IPS-15b (cell line): ENCODE measurements around the gene HOMER2.

Source experiments
- H3K27me3 ChIP-seq: one replicate; pipeline ENCODE4 v1.6.1; 2013; ENCODE audit warnings: low read length; ENCODE audit not compliant: control insufficient read depth, insufficient read depth
- H3K36me3 ChIP-seq: one replicate; pipeline ENCODE4 v1.6.1; 2013; ENCODE audit warnings: low read length; ENCODE audit not compliant: control insufficient read depth, insufficient read depth
- H3K4me1 ChIP-seq: one replicate; pipeline ENCODE4 v1.6.1; 2013; ENCODE audit warnings: mild to moderate bottlenecking, low read length; ENCODE audit not compliant: control insufficient read depth, insufficient read depth
- H3K4me3 ChIP-seq: one replicate; pipeline ENCODE4 v1.5.1; 2013; ENCODE audit warnings: low read depth, low read length
- H3K9ac ChIP-seq: one replicate; pipeline ENCODE4 v1.6.1; 2013; ENCODE audit warnings: low read depth, mild to moderate bottlenecking, low read length
- H3K9me3 ChIP-seq: one replicate; pipeline ENCODE4 v1.6.1; 2013; ENCODE audit warnings: mild to moderate bottlenecking, low read length; ENCODE audit not compliant: control insufficient read depth, insufficient read depth

Gene HOMER2

DNA sequence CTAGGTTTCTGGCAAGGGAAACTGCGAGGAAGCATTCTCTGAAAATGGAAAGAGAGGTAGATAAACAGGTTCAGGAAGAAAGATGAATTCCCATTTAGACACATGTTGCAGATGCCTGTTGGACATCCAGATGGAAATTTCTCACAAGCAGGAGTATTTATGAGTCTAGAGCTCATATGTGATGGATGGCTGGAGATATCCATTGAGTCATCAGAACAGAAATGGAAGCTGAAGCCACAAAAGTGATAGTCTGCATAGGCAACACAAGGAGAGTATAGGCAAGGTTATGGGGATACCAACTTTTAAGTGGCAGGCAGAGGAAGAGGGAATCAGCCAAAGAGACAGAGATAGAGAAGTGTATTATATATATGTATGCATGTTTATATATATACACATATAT, 27.2 kb upstream of the HOMER2 start:
- H3K9me3 ChIP-seq: no peaks in the 10 kb centered on the region
- no peaks in the 10 kb centered on the region for H3K27me3 ChIP-seq
- no peaks in the 10 kb centered on the region for H3K4me1 ChIP-seq
- no peak overlapping the region for H3K4me3 ChIP-seq
- H3K36me3 ChIP-seq: no peaks in the 10 kb centered on the region
- H3K9ac ChIP-seq: no peak overlapping the region

DNA sequence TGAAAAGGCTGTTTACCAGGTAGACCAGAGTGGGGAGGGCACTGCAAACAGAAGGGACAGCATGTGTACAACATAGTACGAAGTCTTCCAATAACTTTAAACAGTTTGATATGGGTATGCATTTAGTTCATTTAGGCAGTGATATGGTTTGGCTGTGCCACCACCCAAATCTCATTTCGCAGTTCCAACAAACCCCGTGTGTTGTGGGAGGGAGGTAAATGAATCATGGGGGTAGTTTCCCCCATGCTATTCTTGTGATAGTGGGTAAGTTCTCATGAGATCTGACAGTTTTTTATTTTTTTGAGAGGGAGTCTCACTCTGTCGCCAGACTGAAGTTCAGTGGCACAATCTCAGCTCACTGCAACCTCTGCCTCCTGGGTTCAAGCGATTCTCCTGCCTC, 25.9 kb upstream of the HOMER2 start:
- Histone ChIP-seq H3K4me3 (no peak overlapping the region), H3K9me3 (no peaks in the 10 kb centered on the region), H3K9ac (no peak overlapping the region), H3K36me3 (no peaks in the 10 kb centered on the region), H3K4me1 (no peaks in the 10 kb centered on the region), H3K27me3 (no peaks in the 10 kb centered on the region)

DNA sequence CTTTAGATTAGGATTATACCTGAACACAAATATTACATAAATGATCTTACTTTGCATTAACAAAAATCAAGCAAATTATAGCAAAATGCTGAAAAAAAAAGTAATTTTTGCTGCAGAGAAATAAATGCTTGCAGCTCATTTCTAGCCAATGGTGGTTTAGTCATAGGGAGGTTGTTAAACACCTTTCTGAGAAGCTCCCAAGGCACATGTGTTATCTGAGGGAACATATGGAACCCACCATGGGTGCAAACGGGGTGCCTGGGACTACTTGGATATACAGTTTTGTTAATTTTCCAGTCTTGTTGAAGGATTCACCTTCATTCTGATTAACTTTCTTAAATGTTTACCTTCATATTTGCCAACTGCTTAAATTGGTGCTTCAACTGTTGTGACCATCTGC, 24.6 kb upstream of the HOMER2 start:
- Histone ChIP-seq H3K4me1 (no peaks in the 10 kb centered on the region), H3K4me3 (no peak overlapping the region), H3K36me3 (no peaks in the 10 kb centered on the region), H3K9ac (no peak overlapping the region), H3K27me3 (no peaks in the 10 kb centered on the region), H3K9me3 (no peaks in the 10 kb centered on the region)

DNA sequence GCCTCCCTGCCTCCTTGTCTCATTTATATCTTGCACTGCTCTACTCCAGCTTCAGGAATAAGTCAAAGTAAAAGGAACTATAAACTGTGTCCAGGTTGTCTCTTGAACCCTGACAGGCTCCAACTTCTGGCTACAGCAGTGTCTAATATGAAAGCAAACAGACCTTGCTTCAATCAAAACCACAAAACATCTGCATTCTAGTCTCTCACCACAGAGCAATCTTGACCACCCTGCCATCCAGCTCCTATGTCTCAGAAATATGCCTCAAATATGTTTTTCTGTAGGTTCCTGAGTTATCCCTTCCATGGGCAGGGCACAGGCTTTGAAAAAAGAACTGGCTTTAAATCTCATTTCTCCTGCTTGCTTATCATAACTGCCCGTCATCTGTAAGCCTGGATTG, 20.5 kb upstream of the HOMER2 start:
- no peaks in the 10 kb centered on the region for H3K36me3 ChIP-seq
- no peaks in the 10 kb centered on the region for H3K4me1 ChIP-seq
- H3K9ac ChIP-seq: no peak overlapping the region
- H3K9me3 ChIP-seq: no peaks in the 10 kb centered on the region
- H3K27me3 ChIP-seq: no peaks in the 10 kb centered on the region
- no peak overlapping the region for H3K4me3 ChIP-seq

DNA sequence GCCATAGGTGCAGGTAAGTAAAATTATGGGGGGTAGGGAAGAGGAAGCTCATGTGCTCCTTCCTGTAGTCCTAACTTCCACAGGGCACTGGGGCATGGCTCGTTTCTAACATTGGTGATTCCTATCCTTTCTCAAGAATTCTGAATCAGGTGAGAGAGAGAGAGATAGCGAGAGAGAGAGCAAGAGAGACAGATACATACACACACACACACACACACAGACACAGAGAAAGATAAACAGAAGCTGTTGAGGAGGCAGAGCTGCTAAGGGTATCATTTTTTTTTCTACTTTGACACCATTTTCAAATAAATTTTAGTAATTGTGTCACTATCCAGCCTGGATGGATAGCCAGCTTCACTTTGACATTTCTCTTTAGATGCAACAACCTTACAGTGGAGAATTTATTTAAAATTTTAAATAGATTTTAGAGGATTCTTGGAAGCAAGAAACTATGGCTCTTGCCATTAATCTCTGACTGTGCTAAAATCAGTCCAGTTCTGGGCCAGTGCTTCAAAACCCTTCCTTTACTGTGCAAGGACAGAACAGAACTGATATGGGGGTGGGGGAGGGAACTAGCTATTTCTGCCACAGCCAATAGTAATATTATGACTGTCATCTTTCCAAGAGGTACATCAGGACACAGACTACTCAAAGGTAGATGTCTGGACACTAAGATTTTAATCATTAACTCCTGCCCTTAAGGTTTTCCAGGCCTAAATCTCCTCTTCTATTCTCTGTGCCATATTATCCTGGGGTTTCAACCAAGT, 18.9 kb upstream of the HOMER2 start:
- Histone ChIP-seq H3K36me3 (no peaks in the 10 kb centered on the region), H3K4me3 (no peak overlapping the region), H3K4me1 (no peaks in the 10 kb centered on the region), H3K27me3 (no peaks in the 10 kb centered on the region), H3K9ac (no peak overlapping the region), H3K9me3 (no peaks in the 10 kb centered on the region)

- H3K4me3 ChIP-seq: no peak overlapping the region
- no peaks in the 10 kb centered on the region for H3K27me3 ChIP-seq
- no peaks in the 10 kb centered on the region for H3K36me3 ChIP-seq
- no peak overlapping the region for H3K9ac ChIP-seq
- no peaks in the 10 kb centered on the region for H3K9me3 ChIP-seq
- H3K4me1 ChIP-seq: no peaks in the 10 kb centered on the region
Observed at GRCh38 chr15:82970696-82971095, 18.2 kb upstream of the HOMER2 start.

DNA sequence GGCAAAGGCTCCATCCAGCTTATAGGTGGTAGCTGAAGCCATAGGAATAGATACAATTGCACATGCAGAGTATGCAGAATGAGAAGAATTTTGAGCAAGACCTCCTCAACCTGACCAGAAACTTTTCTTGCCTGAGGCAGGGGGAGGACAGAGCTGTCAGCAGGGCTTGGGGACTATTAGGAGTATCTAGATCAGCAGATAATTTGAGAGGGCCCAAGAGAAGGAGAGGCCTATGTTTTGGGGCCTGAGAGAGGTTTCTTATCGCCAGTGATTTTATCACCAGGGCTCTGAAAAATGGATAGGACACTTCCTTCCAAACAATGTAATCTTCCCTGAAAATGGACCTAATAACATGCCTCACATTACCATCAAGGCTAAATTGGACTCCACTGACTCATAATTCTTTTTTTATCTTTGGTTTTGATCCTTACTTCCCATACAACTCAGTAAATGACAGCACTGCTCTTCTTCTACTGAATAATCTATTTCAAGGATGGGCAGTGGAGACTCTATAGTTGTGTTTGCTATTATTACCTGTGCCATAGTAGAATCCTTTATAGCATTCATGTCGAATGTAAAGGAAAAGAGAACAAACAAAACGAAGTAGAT, 17.7 kb upstream of the HOMER2 start:
- Histone ChIP-seq H3K36me3 (no peaks in the 10 kb centered on the region), H3K9ac (no peak overlapping the region), H3K4me1 (no peaks in the 10 kb centered on the region), H3K27me3 (no peaks in the 10 kb centered on the region), H3K9me3 (no peaks in the 10 kb centered on the region), H3K4me3 (no peak overlapping the region)

DNA sequence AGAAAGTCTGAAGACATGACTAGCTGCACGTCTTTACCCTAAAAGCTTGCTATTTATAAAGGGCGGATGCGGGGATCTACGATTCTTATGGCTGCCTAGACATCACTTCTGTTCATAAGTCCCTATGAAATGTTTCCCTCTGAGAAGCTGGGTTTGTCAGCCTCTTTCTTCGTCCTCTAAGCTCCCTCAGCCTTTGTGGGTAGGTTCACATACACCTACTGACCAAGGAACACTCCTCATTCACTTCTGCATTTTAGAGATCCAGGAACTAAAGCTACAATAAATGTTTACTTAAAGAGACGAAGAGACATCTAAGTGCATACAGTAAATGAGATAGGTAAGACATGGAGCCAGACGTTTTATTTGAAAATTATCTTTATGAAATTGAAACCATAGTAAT, 16.8 kb upstream of the HOMER2 start:
- Histone ChIP-seq H3K9ac (no peak overlapping the region), H3K36me3 (no peaks in the 10 kb centered on the region), H3K4me3 (no peak overlapping the region), H3K27me3 (no peaks in the 10 kb centered on the region), H3K9me3 (no peaks in the 10 kb centered on the region), H3K4me1 (no peaks in the 10 kb centered on the region)

DNA sequence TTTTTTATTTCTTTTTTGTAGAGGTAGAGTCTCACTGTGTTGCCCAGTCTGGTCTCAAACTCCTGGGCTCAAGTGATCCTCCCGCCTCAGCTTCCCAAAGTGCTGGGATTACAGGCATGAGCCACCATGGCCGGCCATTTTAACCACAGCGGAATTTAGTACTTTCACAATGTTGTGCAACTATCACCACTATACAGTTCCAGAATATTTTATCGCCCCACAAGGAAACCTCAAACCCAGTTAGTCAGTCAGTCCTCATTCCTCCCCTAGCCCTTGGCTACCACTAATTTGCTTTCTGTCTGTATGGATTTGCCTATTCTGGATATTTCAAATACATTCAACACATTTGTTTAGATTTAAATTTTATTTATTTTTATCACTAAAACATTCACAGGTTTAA, 15.5 kb upstream of the HOMER2 start:
- no peaks in the 10 kb centered on the region for H3K27me3 ChIP-seq
- peaks cover 9% of the 10 kb centered on the region for H3K4me1 ChIP-seq
- no peaks in the 10 kb centered on the region for H3K9me3 ChIP-seq
- H3K9ac ChIP-seq: no peak overlapping the region
- H3K36me3 ChIP-seq: no peaks in the 10 kb centered on the region
- H3K4me3 ChIP-seq: no peak overlapping the region

DNA sequence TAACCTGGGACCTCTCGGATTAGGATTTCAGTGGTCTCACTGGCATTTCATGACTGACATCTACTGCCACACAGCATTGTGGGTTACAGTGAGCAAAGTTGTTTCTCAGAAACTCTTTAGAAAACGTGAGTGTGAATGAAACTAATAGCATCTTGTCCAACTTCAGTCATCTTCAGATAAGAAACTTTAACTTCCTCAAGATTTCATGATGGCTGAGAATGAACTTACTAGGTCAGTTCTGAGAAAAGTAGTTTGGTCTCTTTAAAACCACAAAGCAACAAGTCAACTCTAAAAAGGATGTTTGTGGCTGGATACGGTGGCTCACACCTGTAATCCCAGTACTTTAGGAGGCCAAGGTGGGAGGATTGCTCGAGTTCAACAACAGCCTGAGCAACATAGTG, 14.2 kb upstream of the HOMER2 start:
- H3K4me1 ChIP-seq: peaks cover 9% of the 10 kb centered on the region
- no peak overlapping the region for H3K4me3 ChIP-seq
- no peaks in the 10 kb centered on the region for H3K9me3 ChIP-seq
- H3K9ac ChIP-seq: no peak overlapping the region
- no peaks in the 10 kb centered on the region for H3K27me3 ChIP-seq
- H3K36me3 ChIP-seq: no peaks in the 10 kb centered on the region

- no peak overlapping the region for H3K9ac ChIP-seq
- H3K27me3 ChIP-seq: no peaks in the 10 kb centered on the region
- peaks cover 11% of the 10 kb centered on the region for H3K4me1 ChIP-seq
- H3K9me3 ChIP-seq: no peaks in the 10 kb centered on the region
- no peak overlapping the region for H3K4me3 ChIP-seq
- H3K36me3 ChIP-seq: no peaks in the 10 kb centered on the region
Observed at GRCh38 chr15:82964890-82965289, 12.4 kb upstream of the HOMER2 start.
